ENCODE results near the gene ZEB2. TPM values are rescaled to one million over a fixed set of nuclear protein-coding genes. Genes with fewer than 3 reads are reported as not detected.

The ZEB2 gene
- total and polyA plus RNA-seq, 2 donors from 2014 or later, result 8.3 to 136 TPM

DNA sequence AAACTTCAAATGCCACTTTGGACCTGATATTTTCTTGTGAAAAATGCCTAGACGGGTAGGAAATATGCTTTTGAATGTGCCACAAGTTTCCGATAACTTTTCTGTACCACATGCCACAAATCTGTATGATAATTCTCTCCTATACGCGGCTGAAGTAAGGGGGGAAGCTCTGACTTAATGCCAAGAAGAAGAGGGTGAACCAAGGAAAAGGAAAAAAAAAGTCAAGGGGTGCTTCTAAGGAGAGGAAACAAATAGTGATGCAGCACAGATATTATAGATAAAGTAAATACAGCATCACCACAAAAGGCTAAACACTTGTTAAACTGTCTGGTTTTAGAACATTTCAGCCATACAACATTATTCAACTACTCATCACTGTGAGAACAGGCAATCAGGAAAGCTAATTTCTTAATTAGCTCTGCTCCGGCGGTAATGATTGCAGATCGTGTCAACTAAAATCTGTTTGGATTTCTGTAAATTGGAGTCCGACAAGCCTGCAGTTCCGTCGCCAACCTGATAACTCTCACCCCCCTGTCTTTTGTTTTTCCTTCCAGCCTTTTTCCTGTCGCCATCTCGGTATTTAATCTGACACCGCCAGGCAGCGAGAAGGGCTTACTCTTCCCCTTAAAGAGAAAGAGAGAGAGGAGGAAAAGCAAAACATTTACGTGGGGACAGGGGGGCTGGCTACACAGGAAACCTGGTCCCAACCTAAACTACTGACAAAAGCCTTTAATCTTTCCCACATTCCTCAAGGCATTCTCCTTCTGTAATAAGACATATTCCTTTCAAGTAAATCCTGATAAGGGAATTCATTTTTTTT is 67.5 kb downstream of the ZEB2 start:
- H3K36me3 ChIP-seq (ENCODE audit: control insufficient read depth in 2 of 3, insufficient read depth in 3 of 3, low read length in 3 of 3), result no peaks in the 10 kb centered on the region
- H3K27ac ChIP-seq (ENCODE audit: low read depth in 2 of 2, low read length in 2 of 2), result peak overlapping the region; percentile 68 to 76
- no peaks in the 10 kb centered on the region for H3K27me3 ChIP-seq (ENCODE audit: control insufficient read depth, insufficient read depth, low read length)
- no peak for FAIRE-seq
- intact Hi-C loops (cut with DNase I), result no loop called here
- peaks cover 3 to 16% (median 14%) of the 10 kb centered on the region in 3 donors for H3K4me1 ChIP-seq (ENCODE audit: control insufficient read depth in 2 of 3, insufficient read depth in 2 of 3, low read depth in 1 of 3, low read length in 3 of 3)
- H3K4me3 ChIP-seq (ENCODE audit: low read length in 3 of 3), result peak overlapping the region; percentile 27 to 76 (median 38)
- peak overlapping the region in 2 of 3 donors; percentile 19 to 66 for H3K9ac ChIP-seq (ENCODE audit: low read length in 3 of 3)
- TF ChIP-seq, protein P1, sequence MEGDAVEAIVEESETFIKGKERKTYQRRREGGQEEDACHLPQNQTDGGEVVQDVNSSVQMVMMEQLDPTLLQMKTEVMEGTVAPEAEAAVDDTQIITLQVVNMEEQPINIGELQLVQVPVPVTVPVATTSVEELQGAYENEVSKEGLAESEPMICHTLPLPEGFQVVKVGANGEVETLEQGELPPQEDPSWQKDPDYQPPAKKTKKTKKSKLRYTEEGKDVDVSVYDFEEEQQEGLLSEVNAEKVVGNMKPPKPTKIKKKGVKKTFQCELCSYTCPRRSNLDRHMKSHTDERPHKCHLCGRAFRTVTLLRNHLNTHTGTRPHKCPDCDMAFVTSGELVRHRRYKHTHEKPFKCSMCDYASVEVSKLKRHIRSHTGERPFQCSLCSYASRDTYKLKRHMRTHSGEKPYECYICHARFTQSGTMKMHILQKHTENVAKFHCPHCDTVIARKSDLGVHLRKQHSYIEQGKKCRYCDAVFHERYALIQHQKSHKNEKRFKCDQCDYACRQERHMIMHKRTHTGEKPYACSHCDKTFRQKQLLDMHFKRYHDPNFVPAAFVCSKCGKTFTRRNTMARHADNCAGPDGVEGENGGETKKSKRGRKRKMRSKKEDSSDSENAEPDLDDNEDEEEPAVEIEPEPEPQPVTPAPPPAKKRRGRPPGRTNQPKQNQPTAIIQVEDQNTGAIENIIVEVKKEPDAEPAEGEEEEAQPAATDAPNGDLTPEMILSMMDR (IDR thresholded peaks at IDR 0.05; ENCODE audit: borderline replicate concordance, extremely low read depth, insufficient read depth), result peak; percentile 25
- H3K9me3 ChIP-seq (ENCODE audit: control insufficient read depth in 2 of 3, insufficient read depth in 1 of 3, low read length in 3 of 3), result no peaks in the 10 kb centered on the region
- peak in 4 of 5 donors; percentile 56 to 81 (median 68) for DNase-seq

DNA sequence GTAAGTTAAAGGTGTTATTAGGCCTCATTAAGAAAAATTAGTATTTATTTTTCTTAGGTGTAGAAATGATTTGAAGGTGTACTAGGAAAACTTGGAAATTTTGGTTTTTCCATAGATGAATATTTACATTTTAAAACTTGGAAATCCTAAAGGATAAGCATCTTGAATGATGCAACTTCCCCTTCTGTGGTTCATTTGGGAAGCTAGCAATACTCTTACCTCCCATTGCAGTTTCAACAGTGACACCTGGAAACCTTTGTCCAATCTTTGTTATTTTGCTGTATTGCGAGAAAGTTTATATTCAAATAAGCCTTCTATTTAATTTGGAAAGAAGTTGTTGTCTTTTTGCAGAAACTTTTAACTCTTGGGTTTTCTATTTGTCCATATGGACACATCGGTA is 68.5 kb downstream of the ZEB2 start:
- TF ChIP-seq, protein P1 (IDR thresholded peaks at IDR 0.05; ENCODE audit: borderline replicate concordance, extremely low read depth, insufficient read depth), result no peak
- H3K4me1 ChIP-seq (ENCODE audit: control insufficient read depth in 2 of 3, insufficient read depth in 2 of 3, low read depth in 1 of 3, low read length in 3 of 3), result peaks cover 3 to 16% (median 14%) of the 10 kb centered on the region in 3 donors
- no peaks in the 10 kb centered on the region for H3K9me3 ChIP-seq (ENCODE audit: control insufficient read depth in 2 of 3, insufficient read depth in 1 of 3, low read length in 3 of 3)
- intact Hi-C loops (cut with DNase I), result no loop called here
- H3K36me3 ChIP-seq (ENCODE audit: control insufficient read depth in 2 of 3, insufficient read depth in 3 of 3, low read length in 3 of 3), result no peaks in the 10 kb centered on the region
- H3K9ac ChIP-seq (ENCODE audit: low read length in 3 of 3), result no peak overlapping the region
- H3K27ac ChIP-seq (ENCODE audit: low read depth in 2 of 2, low read length in 2 of 2), result no peak overlapping the region
- no peaks in the 10 kb centered on the region for H3K27me3 ChIP-seq (ENCODE audit: control insufficient read depth, insufficient read depth, low read length)
- no peak overlapping the region for H3K4me3 ChIP-seq (ENCODE audit: low read length in 3 of 3)
- FAIRE-seq, result no peak
- DNase-seq, result no peak

DNA sequence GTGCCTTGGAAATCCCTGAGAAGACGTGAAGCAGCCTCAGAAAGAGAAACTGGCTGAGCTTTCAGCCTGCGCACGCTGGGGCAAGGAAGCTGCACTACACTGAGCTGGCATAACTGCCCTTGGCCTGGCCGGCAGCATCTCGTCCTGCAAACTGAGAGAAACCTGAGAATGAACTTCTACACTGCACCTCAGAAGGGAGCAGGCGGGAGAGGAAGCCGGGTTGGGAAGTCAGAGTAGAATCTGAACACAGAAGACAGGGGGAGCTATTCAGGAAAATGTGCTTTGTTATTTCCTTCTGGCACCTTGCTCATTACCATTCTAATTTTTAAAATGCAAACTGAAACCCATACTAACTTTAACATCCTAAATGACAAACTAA is 70.9 kb downstream of the ZEB2 start:
- H3K4me3 ChIP-seq (ENCODE audit: low read length in 3 of 3), result peak overlapping the region in 2 of 3 donors; percentile 30 to 40
- H3K9ac ChIP-seq (ENCODE audit: low read length in 3 of 3), result no peak overlapping the region
- TF ChIP-seq, protein P1 (IDR thresholded peaks at IDR 0.05; ENCODE audit: borderline replicate concordance, extremely low read depth, insufficient read depth), result peak; percentile 35
- no peak for FAIRE-seq
- no peaks in the 10 kb centered on the region for H3K9me3 ChIP-seq (ENCODE audit: control insufficient read depth in 2 of 3, insufficient read depth in 1 of 3, low read length in 3 of 3)
- no peaks in the 10 kb centered on the region for H3K27me3 ChIP-seq (ENCODE audit: control insufficient read depth, insufficient read depth, low read length)
- peaks cover 6 to 14% (median 11%) of the 10 kb centered on the region in 3 donors for H3K4me1 ChIP-seq (ENCODE audit: control insufficient read depth in 2 of 3, insufficient read depth in 2 of 3, low read depth in 1 of 3, low read length in 3 of 3)
- intact Hi-C loops (cut with DNase I), result no loop called here
- peak overlapping the region in 1 of 2 donors; percentile 54 for H3K27ac ChIP-seq (ENCODE audit: low read depth in 2 of 2, low read length in 2 of 2)
- H3K36me3 ChIP-seq (ENCODE audit: control insufficient read depth in 2 of 3, insufficient read depth in 3 of 3, low read length in 3 of 3), result no peaks in the 10 kb centered on the region
- peak; percentile 64 to 77 (median 69) for DNase-seq

Data from kidney (tissue), 14 donors.